Endodermal cell (in vitro differentiated cells): ENCODE results near the gene ZNF74. TPM values are rescaled to one million over a fixed set of nuclear protein-coding genes. Genes with fewer than 3 reads are reported as not detected.
"Not testable (repeated sequence)": the region's sequence is repeated elsewhere in the genome, so short reads cannot be mapped to it uniquely, and the experiment has no call there.

ENCODE experiments used
- DNase-seq: peaks from one replicate; pipeline ENCODE4 v3.0.0-alpha.2; 2017
- H3K27ac ChIP-seq: 2 replicates; pipeline ENCODE4 v1.5.1; 2013; ENCODE audit warnings: mild to moderate bottlenecking, low read depth, low read length, moderate library complexity
- H3K27me3 ChIP-seq: 2 replicates; pipeline ENCODE4 v1.6.1; 2013; ENCODE audit warnings: mild to moderate bottlenecking, low read length, moderate library complexity; ENCODE audit not compliant: insufficient read depth, control insufficient read depth, poor library complexity, severe bottlenecking
- H3K36me3 ChIP-seq: 2 replicates; pipeline ENCODE4 v1.7.0; 2013; ENCODE audit warnings: mild to moderate bottlenecking, low read length, moderate library complexity; ENCODE audit not compliant: control insufficient read depth, insufficient read depth
- H3K4me1 ChIP-seq: one replicate; pipeline ENCODE4 v1.7.0; 2013; ENCODE audit warnings: low read length; ENCODE audit not compliant: control insufficient read depth, insufficient read depth
- H3K4me3 ChIP-seq: 2 replicates; pipeline ENCODE4 v1.5.1; 2013; ENCODE audit warnings: mild to moderate bottlenecking, low read length, moderate library complexity
- H3K9ac ChIP-seq: 2 replicates; pipeline ENCODE4 v1.6.1; 2013; ENCODE audit warnings: mild to moderate bottlenecking, low read length, moderate library complexity; ENCODE audit not compliant: poor library complexity, severe bottlenecking; ENCODE audit errors: extremely low read depth
- H3K9me3 ChIP-seq: 2 replicates; pipeline ENCODE4 v1.6.1; 2013; ENCODE audit warnings: mild to moderate bottlenecking, low read length, moderate library complexity; ENCODE audit not compliant: control insufficient read depth
- H3K27ac Mint-ChIP-seq: 2 replicates; pipeline ENCODE4 v1.8.0; 2020; ENCODE audit warnings: mixed read lengths
- H3K27me3 Mint-ChIP-seq: 2 replicates; pipeline ENCODE4 v1.8.0; 2021; ENCODE audit warnings: mild to moderate bottlenecking, mixed read lengths; ENCODE audit not compliant: insufficient read depth
- H3K36me3 Mint-ChIP-seq: 2 replicates; pipeline ENCODE4 v1.8.0; 2020; ENCODE audit warnings: low read depth, mixed read lengths
- H3K4me1 Mint-ChIP-seq: 2 replicates; pipeline ENCODE4 v1.8.0; 2020; ENCODE audit warnings: mixed read lengths
- H3K4me3 Mint-ChIP-seq: 2 replicates; pipeline ENCODE4 v1.8.0; 2020; ENCODE audit warnings: mild to moderate bottlenecking, moderate library complexity, mixed read lengths
- H3K9me3 Mint-ChIP-seq: 2 replicates; pipeline ENCODE4 v1.8.0; 2020; ENCODE audit warnings: mild to moderate bottlenecking, mixed read lengths
- CTCF ChIP-seq: fragments of 200-600 bp; sonication (generic); conservative IDR thresholded peaks from 2 replicates; pipeline ENCODE4 v1.5.0; 2021; ENCODE audit warnings: antibody characterized with exemption, mild to moderate bottlenecking
- WGBS, 2 experiments: methylation state at CpG; one replicate each; pipeline versions ENCODE4 v1.1.5 to v1.1.7; 2013; ENCODE audit warnings: missing lambda C conversion rate in 2 of 2, mixed read lengths in 1 of 2; ENCODE audit not compliant: insufficient coverage in 1 of 2, insufficient read length in 1 of 2; 5-methylcytosine and 5-hydroxymethylcytosine counted together
- long read RNA-seq, 4 experiments: library from polyadenylated mRNA in 2 of 4; library from RNA in 1 of 4; library from capped mRNA in 1 of 4; stranded (forward) in 3 of 4; unstranded in 1 of 4; transcript quantifications; one replicate each; pipeline ENCODE4 v2.0.0, GENCODE V29; 2020 to 2021; ENCODE audit warnings: inconsistent platforms in 1 of 4
- polyA plus RNA-seq, 2 experiments: library from polyadenylated mRNA; stranded (reverse); fragments of 50-300 nt; gene quantifications; one replicate each; pipeline ENCODE4 v1.2.3, GENCODE V29; 2013
- total RNA-seq, 2 donors: library from RNA; stranded (reverse); fragmentation: NEBNext Ultra II Directional in 1 of 2; extraction: Animal tissue kit (Norgen Biotek cat#: 25700) in 1 of 2; gene quantifications; 2 replicates in 1 of 2; 3 replicates in 1 of 2; pipeline ENCODE4 v1.2.1, GENCODE V29; 2021

The ZNF74 gene
- total RNA-seq: 10 to 100 TPM; 36.9 to 41.7 TPM
- polyA plus RNA-seq (2013, experiment 1 of 2): 31.7 TPM
- 28.7 TPM for polyA plus RNA-seq (2013, experiment 2 of 2)
- long read RNA-seq, experiment 1, transcript ZNF74-202 (5 exons, 3,159 nt): major isoform, 5 of 12 reads
- long read RNA-seq, experiment 1, partial matches to known transcripts: 0 of 12 reads
- long read RNA-seq, experiment 1, other reads (novel, unspliced or antisense): 4 of 12 reads
- long read RNA-seq, experiment 2, transcript ZNF74-203 (4 exons, 2,789 nt): minor isoform, 18 of 77 reads
- long read RNA-seq, experiment 2, transcript ZNF74-202 (5 exons, 3,159 nt): major isoform, 34 of 77 reads
- long read RNA-seq, experiment 2, partial matches to known transcripts: 15 of 77 reads
- long read RNA-seq, experiment 2, other reads (novel, unspliced or antisense): 3 of 77 reads
- long read RNA-seq, experiment 3, transcript ZNF74-208 (4 exons, 3,758 nt): minor isoform, 8 of 225 reads
- long read RNA-seq, experiment 3, transcript ZNF74-201 (5 exons, 2,788 nt): minor isoform, 10 of 225 reads
- long read RNA-seq, experiment 3, transcript ZNF74-202 (5 exons, 3,159 nt): major isoform, 118 of 225 reads
- long read RNA-seq, experiment 3, transcript ZNF74-203 (4 exons, 2,789 nt): minor isoform, 54 of 225 reads
- long read RNA-seq, experiment 3, partial matches to known transcripts: 2 of 225 reads
- long read RNA-seq, experiment 3, other reads (novel, unspliced or antisense): 24 of 225 reads
- long read RNA-seq, experiment 4: 0 reads

- Histone ChIP-seq H3K4me1 (peaks cover 7% of the 10 kb centered on the region), H3K4me3 (peak within 1 kb of the TSS; percentile 87), H3K9ac (peak within 1 kb of the TSS; percentile 87), H3K27ac (peak within 1 kb of the TSS; percentile 81), H3K36me3 (no peaks in the 10 kb centered on the region), H3K9me3 (peaks cover 5% of the 10 kb centered on the region), H3K27me3 (no peaks in the 10 kb centered on the region)
- no peak for TF ChIP-seq CTCF
- Mint-ChIP-seq H3K36me3 (peaks cover 9% of the 10 kb centered on the region), H3K4me1 (peaks cover 29% of the 10 kb centered on the region), H3K27ac (peak within 1 kb of the TSS; percentile 92), H3K9me3 (peaks cover 7% of the 10 kb centered on the region), H3K27me3 (peaks cover 11% of the 10 kb centered on the region), H3K4me3 (peak within 1 kb of the TSS; percentile 76)
- peak; percentile 94 for DNase-seq
- 7 to 10% methylated on average over 44 to 71 of the region's 71 CpGs for WGBS, 2 experiments
Measured at GRCh38 chr22:20393705-20394476, at the start of gene ZNF74. ZNF74 (plus strand) TSS chr22:20394151; CDS start chr22:20394629, 478 bp downstream.

DNA sequence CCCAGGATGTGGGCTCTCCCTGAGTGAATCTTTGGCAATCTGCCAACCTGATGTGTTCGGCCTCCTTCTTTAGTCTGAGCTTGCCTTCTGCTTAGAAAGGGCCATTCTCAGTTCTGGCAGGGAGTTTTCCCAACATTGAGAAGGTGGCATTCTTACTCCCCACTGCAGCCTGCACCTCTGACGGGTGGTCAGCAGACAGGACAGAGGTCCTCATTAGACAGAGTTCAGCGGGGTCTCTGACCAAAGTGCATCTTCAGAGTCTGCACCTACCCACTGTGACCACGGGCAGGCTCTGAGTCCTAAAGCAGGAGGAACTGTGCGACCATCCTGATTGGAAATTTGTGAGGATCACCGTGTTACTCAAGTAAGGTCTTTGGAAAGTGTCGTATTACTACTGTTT lies 47.4 kb upstream of the ZNF74 start:
- H3K36me3 Mint-ChIP-seq, H3K27me3 Mint-ChIP-seq, H3K9ac ChIP-seq, H3K4me3 Mint-ChIP-seq, H3K27me3 ChIP-seq, H3K4me3 ChIP-seq, H3K4me1 ChIP-seq, H3K4me1 Mint-ChIP-seq, H3K9me3 Mint-ChIP-seq, H3K27ac Mint-ChIP-seq, H3K9me3 ChIP-seq, H3K27ac ChIP-seq, H3K36me3 ChIP-seq: not testable (repeated sequence)
- peak; percentile 1 for DNase-seq
- 97% methylated on average over 2 of the region's 7 CpGs; no CpG with 5 or more reads in 1 of the 2 experiments for WGBS, 2 experiments

DNA sequence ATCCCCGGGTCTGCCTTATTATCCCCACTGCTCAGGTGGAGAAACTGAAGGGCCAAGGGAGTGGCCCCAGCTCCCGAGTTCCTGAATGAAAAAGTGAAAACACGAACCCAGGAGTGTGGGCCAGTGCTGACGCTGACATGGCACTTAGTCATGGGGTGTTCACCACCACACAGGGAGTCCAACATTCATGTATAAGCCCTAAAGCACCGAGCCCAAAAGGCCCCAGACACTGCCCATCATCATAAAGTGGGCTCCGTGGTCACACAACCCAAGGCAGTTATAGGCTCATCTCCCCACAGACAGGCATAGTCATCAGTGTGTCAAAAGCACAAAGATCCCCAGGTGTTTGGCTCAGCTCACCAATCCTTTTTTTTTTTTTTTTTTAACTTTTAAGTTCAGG lies 41.4 kb upstream of the ZNF74 start:
- not testable (repeated sequence) for H3K27ac ChIP-seq, H3K36me3 ChIP-seq, H3K9me3 ChIP-seq, H3K9ac ChIP-seq, H3K9me3 Mint-ChIP-seq, H3K4me1 Mint-ChIP-seq, H3K4me1 ChIP-seq, H3K4me3 ChIP-seq, H3K27me3 Mint-ChIP-seq, H3K36me3 Mint-ChIP-seq, H3K27me3 ChIP-seq, H3K27ac Mint-ChIP-seq, H3K4me3 Mint-ChIP-seq
- 91 to 100% methylated on average over 2 to 5 of the region's 6 CpGs for WGBS, 2 experiments
- DNase-seq: peak; percentile 12
